Measurements from ENCODE around the gene EEF1G.
"Not testable (repeated sequence)": the region's sequence is repeated elsewhere in the genome, so short reads cannot be mapped to it uniquely, and the experiment has no call there.

EEF1G gene

DNA sequence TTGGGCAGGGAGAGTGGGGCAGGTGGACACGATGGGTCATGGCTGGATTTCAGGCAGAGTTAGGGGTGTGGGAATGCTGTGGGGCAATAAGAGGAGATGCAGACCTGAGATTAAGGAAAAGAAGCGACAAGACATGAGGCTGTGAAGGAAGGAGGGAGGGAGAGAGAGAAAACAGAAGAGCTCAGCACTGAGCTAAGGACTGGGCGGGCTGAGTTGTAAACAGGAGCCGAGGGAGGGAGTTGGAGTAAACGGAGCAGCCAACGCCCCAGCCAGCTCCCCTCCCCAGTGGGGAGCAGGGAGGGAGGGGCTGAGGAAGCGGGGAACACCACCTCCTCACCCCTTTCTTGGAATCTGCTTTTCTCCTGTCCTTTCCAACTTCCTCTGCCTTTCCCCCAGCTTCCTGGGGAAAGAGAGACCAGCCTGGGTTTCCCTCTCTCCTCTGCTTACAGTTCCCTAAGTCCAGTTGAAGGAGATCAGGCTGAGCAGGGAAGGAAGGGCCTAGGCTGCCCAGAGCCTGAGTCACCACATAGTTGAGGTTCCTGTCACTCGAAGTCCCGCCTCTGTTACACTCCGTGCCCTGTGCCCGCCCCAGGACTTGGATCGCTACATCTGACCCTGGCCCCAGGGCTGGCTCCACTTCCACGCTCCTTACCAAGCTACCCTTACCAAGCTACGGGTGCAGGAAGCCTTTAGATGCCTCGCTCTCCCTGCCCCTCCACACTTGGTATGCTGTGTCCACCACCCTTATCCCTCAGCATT, 20.4 kb downstream of the EEF1G start:
- peak; percentile 99 for DNase-seq

- DNase-seq, result peak; percentile 81
Observed at GRCh38 chr11:62552485-62553079, 21.1 kb downstream of the EEF1G start.

DNA sequence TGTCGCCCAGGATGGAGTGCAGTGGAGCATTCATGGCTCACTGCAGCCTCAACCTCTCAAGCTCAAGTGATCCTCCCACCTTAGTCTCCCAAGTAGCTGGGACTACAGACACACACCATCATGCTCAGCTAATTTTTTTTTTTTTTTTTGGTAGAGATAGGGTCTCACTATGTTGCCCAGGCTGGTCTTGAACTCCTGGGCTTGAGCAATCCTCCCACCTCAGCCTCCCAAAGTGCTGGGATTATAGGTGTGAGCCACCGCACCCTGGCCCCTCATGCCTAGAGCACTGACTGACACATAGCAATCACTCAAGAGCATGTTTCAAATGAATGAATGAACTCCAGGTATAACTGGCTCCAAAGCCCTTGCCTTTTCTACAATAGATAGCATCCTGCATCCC, 23.2 kb downstream of the EEF1G start:
- not testable (repeated sequence) for DNase-seq

DNA sequence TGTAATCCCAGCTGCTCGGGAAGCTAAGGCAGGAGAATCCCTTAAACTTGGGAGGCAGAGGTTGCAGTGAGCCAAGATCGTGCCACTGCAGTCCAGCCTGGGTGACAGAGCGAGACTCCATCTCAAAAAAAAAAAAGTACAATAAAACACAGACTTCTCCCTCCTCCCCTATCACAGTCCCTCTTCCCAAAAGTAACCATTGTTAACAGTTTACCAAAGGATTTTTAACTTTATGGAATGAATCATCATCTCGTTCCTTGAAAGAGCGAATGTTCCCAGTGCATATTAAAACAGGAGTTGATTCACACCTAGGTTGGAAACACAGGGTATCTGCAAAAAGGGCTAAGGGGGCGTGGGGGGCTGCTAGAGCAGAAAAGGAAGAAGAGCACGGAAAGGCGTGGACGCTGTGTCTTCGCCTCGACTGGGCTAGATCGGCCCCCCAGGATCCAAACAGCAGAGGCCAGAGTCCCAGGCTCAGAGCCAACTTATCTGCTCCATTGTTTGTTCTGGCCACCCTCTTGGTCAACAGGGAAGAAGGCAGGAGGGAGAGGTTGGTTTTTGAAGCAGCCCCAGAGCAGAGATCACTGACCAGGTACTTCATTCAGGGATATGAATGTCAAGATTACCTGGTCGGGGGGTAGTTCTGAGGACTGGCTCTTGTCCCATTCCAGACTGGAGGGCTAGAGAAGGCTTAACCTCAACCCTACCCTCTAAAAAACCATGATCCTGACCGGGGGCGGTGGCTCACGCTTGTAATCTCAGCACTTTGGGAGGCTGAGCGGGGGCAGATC, 25.0 kb downstream of the EEF1G start:
- no peak for DNase-seq

DNA sequence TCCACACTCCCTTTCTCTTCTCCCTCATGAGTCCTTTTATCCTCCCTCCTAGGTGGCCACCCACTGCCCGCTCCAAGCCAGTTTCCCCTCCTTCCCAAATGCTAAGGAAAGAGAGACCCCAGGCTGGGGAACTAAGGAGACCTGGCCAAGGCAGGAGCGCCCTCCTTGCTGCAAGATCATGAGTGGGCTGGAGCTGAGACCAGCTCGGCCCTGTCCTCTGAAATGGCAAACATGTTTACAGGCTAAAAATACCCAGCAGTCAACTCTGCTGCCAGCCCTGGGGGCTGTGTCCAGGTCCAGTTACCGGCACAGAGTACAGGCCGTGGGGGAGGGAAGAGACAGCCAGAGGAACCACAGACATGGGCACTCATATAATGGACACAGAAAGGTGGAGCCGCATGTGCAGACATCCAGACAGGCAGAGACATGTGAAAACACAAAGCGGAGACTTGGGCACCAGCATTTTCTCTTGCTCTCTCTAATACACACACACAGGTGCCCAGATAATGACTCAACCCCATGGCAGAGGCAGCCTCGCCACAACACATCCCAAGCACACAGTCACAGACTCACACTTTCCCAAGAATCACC, 25.9 kb downstream of the EEF1G start:
- DNase-seq, result no peak

DNA sequence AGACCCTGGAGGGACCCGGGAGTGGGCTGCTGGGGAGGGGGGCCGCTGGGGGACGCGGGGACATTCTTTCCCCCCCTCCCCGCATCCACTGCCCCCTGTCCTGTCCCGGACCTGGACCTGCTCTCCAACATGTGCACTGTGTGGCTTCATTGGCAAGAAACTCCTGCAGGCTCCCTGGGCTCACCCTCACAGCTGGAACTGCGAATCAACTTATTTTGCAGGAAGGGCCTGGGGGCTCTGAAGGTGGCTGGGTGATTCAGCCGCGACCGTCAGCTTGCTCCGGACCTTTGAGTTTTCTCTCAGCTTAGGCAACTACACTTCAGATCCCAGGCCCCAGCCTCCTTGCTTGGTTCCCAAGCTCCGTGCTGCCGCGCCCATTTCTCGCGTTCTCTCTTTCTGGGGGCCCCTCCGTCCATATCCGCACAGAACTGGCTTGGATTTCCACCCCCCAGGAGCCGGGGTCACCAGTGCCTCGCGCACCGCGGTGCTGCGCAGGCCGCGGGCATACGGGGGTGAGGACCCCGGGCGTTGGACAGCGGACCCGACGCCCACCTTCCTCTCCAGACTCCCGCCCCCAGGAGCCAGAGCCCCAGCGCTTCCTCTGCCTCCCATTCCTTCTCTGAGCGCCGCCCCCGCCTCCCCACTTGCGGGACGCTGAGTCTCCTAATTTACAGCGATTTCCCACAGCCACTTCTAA, 26.6 kb downstream of the EEF1G start:
- peak; percentile 50 for DNase-seq

GRCh38 chr11:62546244-62546928, 27.3 kb downstream of the EEF1G start, which contains the start of gene AHNAK:
Gene AHNAK (minus strand): TSS chr11:62546806. CDS start chr11:62536098, 10,708 bp downstream.
- DNase-seq, result peak; percentile 64

DNA sequence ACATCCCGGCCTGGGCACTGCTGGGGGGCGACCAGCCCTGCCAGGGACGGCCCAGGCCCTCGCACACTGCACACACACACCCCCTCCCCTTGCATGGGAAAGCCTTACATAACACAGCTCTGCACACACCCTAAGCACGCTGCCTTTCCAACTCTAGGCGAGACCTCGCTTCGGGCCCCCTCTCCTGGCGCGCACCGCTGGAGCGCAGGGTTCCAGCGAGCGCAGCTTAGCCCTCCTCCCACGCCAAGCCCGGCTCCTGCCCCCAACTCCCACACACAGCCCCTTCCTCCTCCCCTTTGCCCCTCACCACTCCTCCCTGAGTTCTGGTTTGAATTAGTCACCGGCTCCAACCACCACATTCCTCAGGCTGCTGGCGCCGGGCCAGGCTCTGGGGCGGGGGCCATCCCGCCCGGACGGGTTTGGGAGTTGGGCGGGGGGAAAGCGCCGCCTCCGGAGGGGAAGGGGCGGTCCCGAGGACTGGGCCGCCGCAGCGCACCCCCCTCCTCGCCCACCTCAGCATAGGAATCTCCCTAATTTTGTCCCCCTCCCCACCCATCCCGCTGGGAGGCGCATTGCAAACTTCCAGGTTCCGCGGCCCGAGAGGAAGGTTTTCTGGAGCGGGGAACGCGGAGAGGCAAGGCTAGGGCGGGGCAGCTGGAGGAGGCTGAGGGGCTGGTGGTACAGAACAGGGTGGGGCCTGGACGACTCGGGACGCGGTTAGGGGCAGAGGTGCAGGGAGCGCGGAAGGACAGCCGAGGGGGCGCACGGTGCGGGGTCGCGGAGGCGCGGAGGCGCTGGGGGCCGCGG, 28.1 kb downstream of the EEF1G start:
- peak; percentile 90 for DNase-seq

DNA sequence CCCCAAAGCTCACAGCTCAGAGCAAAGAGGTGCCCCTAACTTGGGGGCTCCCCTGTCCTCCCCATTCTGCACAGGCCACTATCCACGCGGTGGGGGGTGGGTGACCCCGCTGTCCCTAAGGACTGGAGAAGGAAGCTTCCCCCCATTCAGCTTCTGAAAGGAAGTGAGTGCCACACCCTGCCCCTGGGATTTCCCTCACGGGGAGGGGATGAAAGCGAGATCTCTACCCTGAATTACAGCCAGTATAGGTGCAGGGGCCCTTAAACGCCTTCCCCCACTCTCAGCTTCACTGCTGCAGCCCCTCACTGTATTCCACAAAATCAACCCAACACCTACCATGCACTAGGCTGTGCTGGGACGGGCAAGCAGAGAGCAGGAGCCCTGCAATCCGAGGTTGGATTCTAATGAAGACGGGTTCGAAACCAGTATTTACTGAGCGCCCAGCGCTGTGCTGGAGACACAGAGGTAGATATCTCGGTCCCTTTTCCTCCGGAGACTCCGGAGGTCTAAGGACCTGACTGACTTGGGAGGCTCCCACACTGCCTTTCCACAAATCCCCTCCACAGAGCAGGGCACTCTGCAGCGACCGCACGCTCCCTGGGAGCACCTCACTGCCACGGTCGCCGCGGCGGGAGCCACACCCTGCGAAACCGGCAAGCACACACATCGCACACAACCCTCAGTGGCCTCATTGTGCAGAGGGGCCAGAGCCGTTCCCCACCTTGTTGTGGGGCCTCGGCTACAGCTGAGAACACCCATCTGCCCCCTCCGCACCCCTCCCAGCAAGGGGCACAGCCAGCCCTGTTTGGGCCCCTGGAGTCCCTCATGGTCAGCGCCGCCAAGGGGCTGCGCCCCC, 28.9 kb downstream of the EEF1G start:
- peak; percentile 30 for DNase-seq

DNA sequence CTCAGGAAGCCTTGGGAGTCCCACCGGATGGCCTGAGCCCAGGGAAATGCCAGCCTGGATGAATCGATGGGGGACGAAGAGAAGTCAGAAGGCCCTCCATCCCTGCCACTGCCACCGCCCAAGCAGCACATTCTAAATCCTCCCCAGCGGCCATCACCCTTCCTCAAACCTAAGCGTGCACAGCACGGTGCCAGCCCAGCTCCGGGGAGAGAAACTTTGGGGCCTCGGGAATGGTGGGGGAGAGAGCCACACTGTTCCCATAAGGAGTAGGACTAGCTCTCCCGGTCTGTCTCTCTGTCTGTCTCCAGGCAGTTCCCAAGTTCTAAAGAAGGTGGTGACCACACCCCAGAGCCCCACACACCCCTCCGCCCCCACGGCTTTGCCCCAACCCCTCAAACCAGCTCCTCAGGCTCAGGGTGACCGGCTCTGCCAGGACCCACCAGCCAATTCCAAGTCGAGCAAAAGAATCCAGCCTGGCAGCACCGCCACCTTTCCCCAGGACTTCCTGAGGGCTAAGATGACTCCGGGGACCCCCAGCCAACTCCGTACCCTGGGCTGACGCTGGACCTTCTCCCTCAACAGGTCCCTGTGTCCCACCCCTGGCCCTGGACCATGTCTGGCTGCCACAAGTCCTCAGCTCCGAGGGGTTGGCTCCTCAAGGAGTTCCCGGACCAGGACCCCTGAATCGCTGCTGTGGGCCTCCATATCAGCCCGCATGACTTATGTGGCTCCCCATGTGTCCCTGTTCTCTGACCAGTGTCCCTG, 29.8 kb downstream of the EEF1G start:
- no peak for DNase-seq

GRCh38 chr11:62542750-62543567, 30.7 kb downstream of the EEF1G start:
- peak; percentile 69 for DNase-seq

GRCh38 chr11:62542111-62542745, 31.5 kb downstream of the EEF1G start:
- DNase-seq, result no peak

DNA sequence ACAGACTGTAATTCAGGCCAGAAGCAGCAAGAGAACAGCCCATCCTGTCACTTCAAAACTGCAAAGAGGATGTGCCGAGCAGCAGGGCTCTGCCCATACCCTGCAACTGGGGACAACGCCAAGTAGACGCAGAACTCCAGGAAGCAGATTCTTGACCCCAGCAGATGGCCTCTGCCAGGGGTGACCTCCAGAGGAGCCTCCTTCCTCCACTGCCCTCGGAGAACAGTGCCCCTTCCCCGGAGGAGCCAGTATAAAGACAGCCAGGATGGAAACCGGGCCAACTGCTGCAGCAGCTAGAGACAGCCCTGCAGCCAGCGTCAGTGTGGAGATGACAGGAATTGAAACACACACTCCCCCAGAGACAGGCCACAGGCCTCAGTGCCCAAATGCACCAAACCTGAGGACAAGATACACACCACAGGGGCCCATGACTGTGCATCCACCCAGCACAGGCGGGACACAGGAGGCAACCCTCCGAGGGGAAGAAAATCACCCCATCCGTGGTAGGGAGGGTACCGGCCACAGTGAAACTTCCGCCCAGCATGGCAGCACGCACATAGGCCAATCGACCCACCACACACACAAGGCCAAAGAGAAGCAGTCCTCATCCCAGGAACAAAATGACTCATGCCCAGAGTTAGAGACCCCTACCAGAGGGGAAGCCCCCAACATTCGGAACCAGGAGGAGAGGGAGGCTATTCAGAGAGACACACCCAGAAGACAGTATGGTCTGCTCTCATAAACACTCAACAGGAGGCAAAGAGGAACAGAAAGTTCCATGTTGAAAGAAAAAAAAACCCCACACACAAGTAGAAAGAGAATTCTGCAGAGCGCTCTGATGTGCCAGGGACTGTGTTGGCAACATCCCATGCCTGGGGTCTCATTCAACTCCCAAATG, 32.6 kb downstream of the EEF1G start:
- no peak for DNase-seq

- peak; percentile 85 for DNase-seq
Observed at GRCh38 chr11:62539238-62539925, 34.3 kb downstream of the EEF1G start.

DNA sequence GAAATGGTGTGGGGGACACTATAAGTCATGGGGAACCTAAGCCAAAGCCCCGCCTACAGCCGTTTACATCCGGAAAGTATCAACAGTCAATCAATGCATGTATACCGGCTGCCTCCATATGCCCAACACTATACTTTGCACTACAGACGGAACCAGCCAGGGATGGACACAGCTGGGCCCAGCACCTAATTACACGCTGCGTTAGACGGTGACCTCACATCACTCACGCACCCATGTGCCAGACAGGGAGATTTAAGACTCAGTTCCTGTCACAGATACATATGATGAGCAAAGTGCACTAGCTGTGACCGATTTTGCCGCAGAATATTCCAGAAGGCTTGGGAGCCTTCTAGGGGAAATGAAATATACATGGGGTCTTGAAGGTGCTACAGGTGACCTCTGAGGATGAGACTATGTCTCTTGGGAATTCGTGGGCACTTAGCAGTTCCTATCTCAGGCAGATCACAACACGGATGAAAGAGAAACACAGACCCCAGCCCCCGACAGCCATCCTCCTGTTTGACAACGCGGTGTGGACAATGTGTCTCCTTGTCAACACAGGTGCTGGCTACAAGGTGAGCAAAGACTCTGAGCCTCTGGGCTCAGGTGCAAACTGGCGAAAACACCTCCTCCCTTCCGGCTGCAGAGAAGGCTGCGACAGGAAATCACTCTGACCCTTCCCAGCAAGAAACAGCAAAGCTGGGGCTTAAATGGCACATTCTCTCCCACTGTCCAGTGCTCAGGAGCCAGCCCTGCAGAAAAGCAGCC, 35.0 kb downstream of the EEF1G start:
- no peak for DNase-seq

All from HCEC 1CT (cell line).